ENCODE results near the gene PCSK4. TPM values are rescaled to one million over a fixed set of nuclear protein-coding genes. Genes with fewer than 3 reads are reported as not detected.

PCSK4 gene
- total RNA-seq, result 0.76 and 0.97 TPM in 2 replicates

GRCh38 chr19:1490311-1491113 lies at the start of gene PCSK4:
Gene PCSK4, minus strand, starts transcription at chr19:1490350. Its CDS starts 4 bp downstream, at chr19:1490346.

GRCh38 chr19:1523412-1524286 lies 33.5 kb upstream of the PCSK4 start, which contains the start of gene PLK5:
Gene PLK5, plus strand, starts transcription at chr19:1524077. Its CDS starts 2,920 bp downstream, at chr19:1526997.

GRCh38 chr19:1512671-1513498 lies 22.7 kb upstream of the PCSK4 start, which contains the start of gene ADAMTSL5:
Gene ADAMTSL5, minus strand, starts transcription at chr19:1513019. Its CDS starts 2,076 bp downstream, at chr19:1510943.

GRCh38 chr19:1491114-1491848 lies 1.1 kb upstream of the PCSK4 start, which contains the start of gene REEP6:
Gene REEP6, plus strand, starts transcription at chr19:1491181. Its CDS starts 89 bp downstream, at chr19:1491270.

GRCh38 chr19:1478934-1479707 lies 11.0 kb downstream of the PCSK4 start, which contains the start of gene C19orf25:
Gene C19orf25, minus strand, starts transcription at chr19:1479215. Its CDS starts 312 bp downstream, at chr19:1478903.

GRCh38 chr19:1449467-1450442 lies 40.4 kb downstream of the PCSK4 start, which contains the start of gene APC2:
Gene APC2, plus strand, starts transcription at chr19:1450121. Its CDS starts 2,881 bp downstream, at chr19:1453002.

GRCh38 chr19:1438035-1438932 lies 51.9 kb downstream of the PCSK4 start, which contains the start of gene RPS15:
Gene RPS15, plus strand, starts transcription at chr19:1438396. Its CDS starts 30 bp downstream, at chr19:1438426.

Other genes with a start within 250 kb of the PCSK4 start
- 18.1 and 28.9 TPM in 2 replicates for gene ATP5F1D, start 248.6 kb downstream of the PCSK4 start, total RNA-seq
- 16.6 and 39.8 TPM in 2 replicates for gene MIDN, start 241.8 kb downstream of the PCSK4 start, total RNA-seq
- gene CIRBP, start 221.0 kb downstream of the PCSK4 start, total RNA-seq, result 147 and 208 TPM in 2 replicates
- 15.2 and 22.7 TPM in 2 replicates for gene FAM174C, start 214.8 kb downstream of the PCSK4 start, total RNA-seq
- 0.97 TPM in 1 of 2 replicates, not detected in the other for gene EFNA2, start 204.5 kb downstream of the PCSK4 start, total RNA-seq
- 97.7 and 105 TPM in 2 replicates for gene NDUFS7, start 106.4 kb downstream of the PCSK4 start, total RNA-seq
- gene GAMT, start 88.8 kb downstream of the PCSK4 start, total RNA-seq, result 18.1 and 18.5 TPM in 2 replicates
- 69.9 and 76.7 TPM in 2 replicates for gene DAZAP1, start 82.8 kb downstream of the PCSK4 start, total RNA-seq
- gene RPS15, start 52.0 kb downstream of the PCSK4 start, total RNA-seq, result 541 and 821 TPM in 2 replicates
- under 0.01 TPM in 2 replicates for gene APC2, start 40.2 kb downstream of the PCSK4 start, total RNA-seq
- gene C19orf25, start 11.1 kb downstream of the PCSK4 start, total RNA-seq, result 15.3 and 21.4 TPM in 2 replicates
- 0.97 and 1.1 TPM in 2 replicates for gene REEP6, start 831 bp upstream of the PCSK4 start, total RNA-seq
- 0.15 and 0.32 TPM in 2 replicates for gene ADAMTSL5, start 22.7 kb upstream of the PCSK4 start, total RNA-seq
- not detected in 2 replicates for gene PLK5, start 33.7 kb upstream of the PCSK4 start, total RNA-seq
- gene MEX3D, start 78.0 kb upstream of the PCSK4 start, total RNA-seq, result 64.6 and 71.5 TPM in 2 replicates
- gene MBD3, start 102.5 kb upstream of the PCSK4 start, total RNA-seq, result 81.2 and 88.7 TPM in 2 replicates
- 41.8 and 89.6 TPM in 2 replicates for gene UQCR11, start 115.1 kb upstream of the PCSK4 start, total RNA-seq
- gene TCF3, start 162.3 kb upstream of the PCSK4 start, total RNA-seq, result 70.8 and 95.5 TPM in 2 replicates

Data from epithelial cell of umbilical artery (primary cell).